GM18868 (cell line): ENCODE results near the gene SULT1C2.
"Not testable (repeated sequence)": the region's sequence is repeated elsewhere in the genome, so short reads cannot be mapped to it uniquely, and the experiment has no call there.

Source experiments
- ATAC-seq: cut with Tn5 transposase; IDR thresholded peaks from one replicate; pipeline ENCODE4 v1.9.1; 2021; ENCODE audit warnings: mild to moderate bottlenecking, moderate library complexity; ENCODE audit not compliant: unreplicated experiment

The SULT1C2 gene

GRCh38 chr2:108348816-108349570, 60.3 kb downstream of the SULT1C2 start:
- ATAC-seq, result no peak

GRCh38 chr2:108349571-108349928, 60.9 kb downstream of the SULT1C2 start:
- ATAC-seq, result no peak

- no peak for ATAC-seq
These were observed 63.2 kb downstream of the SULT1C2 start for GRCh38 chr2:108351889-108352288.

- no peak for ATAC-seq
These were observed 65.4 kb downstream of the SULT1C2 start for GRCh38 chr2:108354136-108354535.

GRCh38 chr2:108355906-108356734, 67.4 kb downstream of the SULT1C2 start:
- no peak for ATAC-seq

- ATAC-seq, result not testable (repeated sequence)
These were observed 70.6 kb downstream of the SULT1C2 start for GRCh38 chr2:108359336-108359735.
